GM21381 (cell line): ENCODE measurements around the gene LENG8.
A peak's percentile ranks its signal among the peaks of the same experiment; 100 is the strongest.

ENCODE experiments used
- ATAC-seq: cut with Tn5 transposase; IDR thresholded peaks from one replicate; pipeline ENCODE4 v1.9.1; 2021; ENCODE audit warnings: mild to moderate bottlenecking, moderate library complexity; ENCODE audit not compliant: unreplicated experiment

LENG8 gene

GRCh38 chr19:54448774-54449700 lies at the start of gene LENG8:
TSS of gene LENG8 (plus strand) at chr19:54449199. CDS start at chr19:54451345, 2,146 bp downstream.
- ATAC-seq: peak; percentile 88

GRCh38 chr19:54400913-54401312 lies 48.1 kb upstream of the LENG8 start:
- no peak for ATAC-seq

DNA sequence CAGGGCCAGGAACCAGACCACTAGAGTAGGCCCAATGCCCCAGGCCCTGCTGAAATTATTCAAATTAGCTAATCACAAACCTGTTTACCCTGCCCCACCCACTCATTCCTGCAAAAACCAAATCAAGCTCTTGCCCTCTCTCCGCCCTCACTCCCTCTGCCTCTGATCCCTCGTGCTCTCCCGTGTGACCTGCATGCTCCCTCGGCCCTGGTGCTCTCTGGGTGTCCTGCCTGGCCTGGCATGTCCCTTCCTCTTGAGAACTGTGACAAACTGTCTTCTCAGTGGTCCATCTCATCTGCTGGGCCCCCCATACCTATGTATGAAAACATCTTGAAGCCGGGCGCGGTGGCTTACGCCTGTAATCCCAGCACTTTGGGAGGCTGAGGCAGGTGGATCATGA lies 45.9 kb upstream of the LENG8 start:
- ATAC-seq: no peak

DNA sequence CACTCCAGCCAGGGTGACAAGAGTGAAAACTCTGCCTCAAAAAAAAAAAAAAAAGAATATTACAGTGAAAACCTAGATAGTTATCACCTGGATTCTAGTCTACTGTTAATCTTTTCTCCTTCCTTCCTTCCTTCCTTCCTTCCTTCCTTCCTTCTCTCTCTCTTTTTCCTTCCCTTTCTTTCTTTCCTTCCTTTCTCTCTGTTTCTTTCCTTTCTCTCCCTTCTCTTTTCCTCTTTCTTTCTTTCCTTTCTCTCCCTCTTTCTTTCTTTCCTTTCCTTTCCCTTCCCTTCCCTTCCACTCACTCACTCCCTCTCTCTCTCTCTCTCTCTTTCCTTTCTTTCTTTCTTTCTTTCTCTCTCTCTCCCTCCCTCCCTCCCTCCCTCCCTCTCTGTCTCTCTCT lies 43.4 kb upstream of the LENG8 start:
- ATAC-seq: no peak

DNA sequence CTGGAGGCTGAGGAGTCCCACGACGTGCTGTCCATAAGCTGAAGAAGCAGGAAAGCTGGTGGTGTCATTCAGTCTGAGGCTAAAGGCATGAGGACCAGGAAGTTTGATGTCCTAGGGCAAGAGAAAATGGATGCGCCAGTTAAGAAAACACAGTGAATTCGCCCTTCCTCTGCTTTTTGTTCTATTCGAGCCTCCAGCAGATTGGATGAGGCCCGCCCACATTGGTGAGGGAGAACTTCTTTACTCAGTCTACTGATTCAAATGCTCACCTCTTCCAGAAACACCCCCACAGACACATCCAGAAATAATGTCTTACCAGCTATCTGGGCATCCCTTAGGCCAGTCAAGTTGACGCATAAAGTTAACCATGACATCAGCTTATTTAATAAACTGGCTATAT lies 41.2 kb upstream of the LENG8 start:
- ATAC-seq: no peak

DNA sequence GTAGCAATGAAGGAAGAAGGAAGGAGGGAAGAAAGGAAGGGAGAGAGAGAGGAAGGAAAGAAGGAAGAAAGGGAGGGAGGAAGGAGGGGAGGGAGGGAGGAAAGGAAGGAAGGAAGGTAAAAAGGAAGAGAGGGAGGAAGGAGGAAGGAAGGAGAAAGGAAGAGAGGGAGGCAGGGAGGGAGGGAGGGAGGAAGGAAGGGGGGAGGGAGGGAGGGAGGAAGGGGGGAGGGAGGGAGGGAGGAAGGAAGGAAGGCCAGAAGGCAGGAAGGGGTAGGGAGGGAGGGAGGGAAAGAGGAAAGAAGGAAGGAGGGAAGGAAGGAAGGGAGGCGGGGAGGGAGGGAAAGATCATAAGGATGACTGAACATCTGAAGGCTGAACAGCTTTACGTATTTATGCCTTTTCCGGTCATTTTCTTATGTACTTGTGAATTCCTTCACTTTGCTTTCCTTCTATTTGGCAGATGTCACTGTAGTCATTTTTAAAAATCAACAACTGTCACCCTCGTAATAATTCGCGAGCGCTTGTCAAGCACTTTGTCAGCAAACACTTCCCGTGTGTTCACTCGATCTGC lies 40.5 kb upstream of the LENG8 start:
- no peak for ATAC-seq

GRCh38 chr19:54411033-54411432 lies 38.0 kb upstream of the LENG8 start:
- no peak for ATAC-seq

GRCh38 chr19:54412877-54413276 lies 36.1 kb upstream of the LENG8 start:
- no peak for ATAC-seq

GRCh38 chr19:54414156-54414555 lies 34.8 kb upstream of the LENG8 start:
- ATAC-seq: no peak

- ATAC-seq: no peak
These were observed 33.6 kb upstream of the LENG8 start, which contains the start of gene TTYH1 for GRCh38 chr19:54415208-54415900. TSS of gene TTYH1 (plus strand) at chr19:54415464. CDS start at chr19:54415553, 89 bp downstream.

DNA sequence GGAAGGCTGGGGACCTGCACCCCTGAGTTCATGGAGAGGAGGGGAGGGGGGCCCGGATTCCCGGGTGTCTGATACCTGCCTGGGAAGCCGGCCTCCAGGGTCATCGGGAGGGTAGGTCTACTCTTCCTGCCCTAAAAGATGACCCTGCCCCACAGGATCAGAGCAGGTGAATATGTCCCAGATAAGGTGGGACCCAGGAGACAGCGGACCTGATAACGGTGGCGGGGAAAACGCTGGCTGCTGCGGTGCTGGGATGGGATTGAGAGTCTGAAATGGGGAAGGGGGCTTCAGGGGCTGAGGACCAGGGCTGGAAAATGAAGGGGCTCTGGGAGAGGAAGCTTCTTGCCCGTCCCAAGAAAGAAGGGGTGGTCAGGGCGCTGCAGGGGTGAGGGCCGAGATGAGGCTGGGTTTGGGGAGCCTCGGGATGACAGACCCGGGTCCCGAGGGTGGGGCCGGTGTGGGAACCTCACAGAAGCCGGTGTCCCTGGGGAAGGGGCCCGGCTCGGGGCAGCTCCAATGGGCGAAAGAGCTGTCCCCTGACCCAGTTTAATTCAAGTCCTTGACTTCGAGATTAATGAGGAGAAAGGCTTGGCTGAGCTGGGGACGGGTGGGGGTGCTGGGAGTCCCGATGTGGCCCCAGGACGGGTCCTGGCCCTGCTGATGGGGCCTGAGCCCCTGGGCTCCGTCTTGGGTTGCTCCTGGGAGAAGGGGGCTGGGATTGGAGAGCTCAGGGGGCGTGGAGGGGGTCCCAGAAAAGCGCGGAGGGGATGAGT lies 32.9 kb upstream of the LENG8 start:
- no peak for ATAC-seq

- ATAC-seq: no peak
These were observed 32.1 kb upstream of the LENG8 start for GRCh38 chr19:54416695-54417491.

- no peak for ATAC-seq
These were observed 30.7 kb upstream of the LENG8 start for GRCh38 chr19:54418030-54418929.

DNA sequence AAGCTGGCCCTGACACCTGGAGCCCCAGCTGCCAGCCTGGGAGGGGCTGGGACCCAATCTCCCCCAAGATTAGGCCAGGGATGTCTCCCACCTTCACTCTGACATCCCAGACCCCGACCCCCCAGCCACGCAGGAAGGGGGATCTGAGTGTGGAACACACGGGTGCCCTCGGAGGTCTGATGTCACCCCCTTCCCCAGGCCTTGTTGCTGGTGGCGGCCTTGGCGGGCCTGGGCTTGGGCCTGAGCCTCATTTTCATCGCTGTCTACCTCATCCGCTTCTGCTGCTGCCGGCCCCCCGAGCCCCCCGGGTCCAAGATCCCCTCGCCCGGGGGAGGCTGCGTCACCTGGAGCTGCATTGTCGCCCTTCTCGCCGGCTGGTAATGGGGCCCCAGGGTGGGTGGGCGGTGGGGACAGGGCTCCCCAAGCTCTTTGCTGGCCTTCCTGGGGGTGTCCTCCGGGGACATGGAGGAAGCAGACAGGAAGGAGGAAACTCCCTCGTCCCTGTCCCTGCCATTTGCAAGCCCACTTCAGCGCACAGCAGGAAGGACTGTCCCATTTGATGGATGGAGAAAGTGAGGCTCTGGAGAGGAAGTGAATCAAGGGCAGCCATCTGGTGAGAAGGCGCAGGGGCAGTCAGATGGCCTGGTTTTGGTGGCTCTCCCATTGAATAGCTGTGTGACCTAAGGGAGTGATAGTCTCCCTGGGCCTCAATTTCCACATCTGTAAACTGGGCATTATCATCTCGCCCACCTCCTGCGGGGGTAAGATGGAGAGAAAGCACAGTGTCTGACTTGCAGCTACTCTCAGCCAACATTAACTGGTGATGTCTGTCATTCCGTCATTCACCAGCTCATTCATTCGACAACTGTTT lies 29.8 kb upstream of the LENG8 start:
- no peak for ATAC-seq

DNA sequence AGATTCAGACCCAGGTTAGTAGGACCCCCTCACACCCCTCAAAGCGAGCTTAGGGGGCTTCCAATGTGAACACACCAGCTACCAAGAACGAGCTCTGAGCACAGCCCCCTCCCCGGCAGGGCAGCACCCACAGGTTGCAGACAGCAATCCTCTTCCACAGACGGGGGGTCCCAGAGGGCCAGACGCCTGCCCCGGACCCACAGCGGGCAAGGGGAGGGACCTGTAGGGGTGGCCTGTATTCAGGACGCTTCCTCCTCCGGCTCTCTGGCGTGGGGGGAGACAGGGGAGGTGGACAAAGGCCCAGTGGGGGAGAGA lies 29.0 kb upstream of the LENG8 start:
- ATAC-seq: no peak

DNA sequence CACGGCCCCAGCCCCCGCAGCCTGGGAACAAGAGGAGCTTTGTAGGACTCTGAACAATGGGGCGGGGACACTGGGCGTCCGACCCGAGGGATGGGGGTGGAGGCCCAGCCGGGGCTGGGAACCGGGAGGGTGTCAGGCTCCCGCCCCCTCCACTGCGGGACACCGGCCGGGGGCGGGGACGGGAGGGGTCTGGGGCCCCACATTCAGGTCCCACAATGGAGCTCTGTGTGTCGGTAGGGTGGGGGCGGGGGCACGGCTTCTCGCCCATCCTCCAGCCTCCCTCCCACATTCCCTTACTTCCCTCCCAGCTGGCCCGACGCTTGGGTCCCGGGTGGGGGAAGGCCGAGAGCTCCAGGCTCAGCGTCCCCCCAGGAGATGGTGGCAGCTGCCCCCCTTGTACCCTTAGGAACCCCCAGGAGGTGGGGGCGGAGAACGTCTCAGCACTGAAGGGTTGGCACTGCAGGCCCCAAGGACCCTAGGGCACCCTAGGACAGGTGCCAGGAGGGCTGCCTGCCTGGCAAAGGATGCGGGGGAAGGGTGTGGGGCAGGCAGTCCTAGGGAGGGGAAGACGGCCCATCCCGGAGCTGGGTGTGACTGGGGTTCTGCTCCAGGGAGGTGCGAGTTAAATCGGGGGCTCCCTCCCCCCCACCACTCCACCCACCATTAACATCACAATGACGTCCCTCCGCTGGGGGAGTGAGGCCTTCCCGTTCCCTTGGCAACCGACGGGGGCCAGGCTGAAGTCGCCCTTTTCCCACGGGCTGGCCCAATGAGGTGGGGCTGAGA lies 28.4 kb upstream of the LENG8 start:
- ATAC-seq: no peak

DNA sequence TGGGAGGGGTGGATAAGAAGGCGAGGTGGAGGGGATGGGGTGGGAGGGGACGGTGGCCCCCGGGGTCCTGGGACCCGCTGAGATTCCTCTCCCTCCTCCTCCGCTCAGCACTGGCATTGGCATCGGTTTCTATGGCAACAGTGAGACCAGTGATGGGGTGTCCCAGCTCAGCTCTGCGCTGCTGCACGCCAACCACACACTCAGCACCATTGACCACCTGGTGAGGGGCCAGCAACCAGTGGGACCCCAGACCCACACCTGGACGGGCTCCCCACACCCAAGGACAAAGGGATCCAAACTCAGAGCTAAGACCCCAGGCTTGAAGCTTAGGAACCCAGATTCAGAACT lies 27.9 kb upstream of the LENG8 start:
- ATAC-seq: no peak

DNA sequence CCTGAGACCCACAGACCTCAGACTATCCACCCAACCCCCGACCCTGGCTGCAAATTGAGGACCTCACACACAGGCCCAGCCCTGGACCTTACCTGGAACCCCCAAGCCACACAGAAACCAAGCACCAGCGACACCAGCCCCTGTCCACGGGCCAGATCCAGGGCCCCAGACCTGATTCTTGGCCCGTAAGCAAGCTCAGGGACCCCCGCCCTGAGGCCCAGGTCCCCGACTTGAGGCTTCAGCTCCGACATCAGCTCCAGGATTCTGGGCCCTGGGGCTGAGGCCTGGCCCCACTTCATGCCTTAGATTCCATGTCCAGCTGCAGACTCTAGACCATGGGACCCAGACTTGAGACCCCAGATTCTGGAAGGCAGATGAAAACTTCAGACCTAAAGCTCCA lies 27.5 kb upstream of the LENG8 start:
- no peak for ATAC-seq
